Erythroblast (primary cell): ENCODE data around the gene DUSP9.

Experiments
- GATA1 ChIP-seq: IDR thresholded peaks from 2 replicates; pipeline ENCODE4 v1.6.1; 2011; ENCODE audit warnings: low read depth, mild to moderate bottlenecking, control low read depth, low read length, moderate library complexity
- POLR2A ChIP-seq: IDR thresholded peaks from 2 replicates; pipeline ENCODE4 v1.6.1; 2011; ENCODE audit warnings: mild to moderate bottlenecking, low read length

- TF ChIP-seq POLR2A, result no peak
- TF ChIP-seq GATA1, result no peak
Observed at GRCh38 chrX:153622661-153623309, 24.2 kb upstream of the DUSP9 start.
